Left lobe of liver (tissue), 2 donors: Measurements from ENCODE around the gene HIGD1C. TPM values are rescaled to one million over a fixed set of nuclear protein-coding genes. Genes with fewer than 3 reads are reported as not detected.
"Not testable (repeated sequence)": the region's sequence is repeated elsewhere in the genome, so short reads cannot be mapped to it uniquely, and the experiment has no call there.

Source experiments
- ATAC-seq: fragments of 200-7000 bp; cut with Tn5 transposase; one replicate; pipeline ENCODE4 v1.9.1; 2020; ENCODE audit warnings: mild to moderate bottlenecking, moderate library complexity
- DNase-seq: peaks from one replicate; pipeline ENCODE4 v3.0.0-alpha.2; 2020; ENCODE audit warnings: low spot score
- total RNA-seq: library from RNA; stranded (reverse); gene quantifications from one replicate; pipeline ENCODE4 v1.2.1, GENCODE V29; 2021
- donor health status: DM: no; HTN: no; CAD: no; lungs with moderate emphysema.
- donor health status: DM: no; HTN: yes; CAD: no.

Gene HIGD1C
- total RNA-seq, 1 donor from 2014 or later = not detected

DNA sequence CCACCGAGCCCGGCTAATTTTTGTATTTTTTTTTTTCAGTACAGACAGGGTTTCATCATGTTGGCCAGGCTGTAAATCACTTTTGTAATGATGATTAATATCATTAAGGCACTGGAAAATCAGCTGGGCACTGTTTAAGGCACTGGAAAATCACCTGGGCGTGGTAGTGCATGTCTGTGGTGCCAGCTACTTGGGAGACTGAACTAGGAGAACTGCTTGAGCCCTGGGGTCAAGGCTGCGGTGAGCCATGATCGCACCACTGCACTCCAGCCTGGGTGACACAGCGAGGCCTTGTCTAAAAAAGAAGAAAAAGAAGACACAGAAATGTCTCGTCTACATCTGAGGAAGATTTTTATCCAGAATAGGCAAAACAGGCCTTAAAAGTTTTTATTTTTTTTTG, 61.1 kb downstream of the HIGD1C start:
- no peak for ATAC-seq
- DNase-seq = no peak

DNA sequence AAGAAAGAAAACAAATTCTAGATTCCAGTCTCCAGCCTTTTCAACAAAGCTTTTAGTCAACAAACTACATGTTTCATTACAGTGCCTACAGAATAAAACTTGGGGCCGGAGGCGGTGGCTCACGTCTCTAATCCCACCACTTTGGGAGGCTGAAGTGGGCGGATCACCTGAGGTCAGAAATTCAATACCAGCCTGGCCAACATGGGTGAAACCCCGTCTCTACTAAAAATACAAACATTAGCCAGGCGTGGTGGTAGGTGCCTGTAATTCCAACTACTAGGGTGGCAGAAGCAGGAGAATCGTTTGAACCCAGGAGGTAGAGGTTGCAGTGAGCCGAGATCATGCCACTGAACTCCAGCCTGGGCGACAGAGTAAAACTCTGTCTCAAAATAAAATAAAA, 62.1 kb downstream of the HIGD1C start:
- DNase-seq, ATAC-seq: not testable (repeated sequence)

DNA sequence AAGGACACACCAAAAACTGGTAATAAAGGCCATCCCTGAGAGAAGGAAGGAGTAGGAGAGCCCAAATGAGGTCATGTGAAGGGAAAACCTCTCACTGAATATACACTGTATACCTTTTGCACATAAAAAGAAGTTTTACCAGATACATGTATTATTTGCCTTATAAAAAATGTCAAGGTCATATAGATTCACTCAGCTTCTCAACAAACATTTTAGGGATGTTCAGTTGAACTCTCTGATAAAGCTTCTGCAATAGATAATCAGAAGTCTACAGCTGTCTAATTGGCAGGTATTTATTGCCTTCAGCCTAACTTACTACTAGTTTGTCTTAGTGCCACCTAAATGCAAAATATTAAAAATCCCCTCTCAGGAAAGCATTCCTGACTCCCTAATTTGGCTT, 65.1 kb downstream of the HIGD1C start:
- no peak for DNase-seq
- no peak for ATAC-seq

DNA sequence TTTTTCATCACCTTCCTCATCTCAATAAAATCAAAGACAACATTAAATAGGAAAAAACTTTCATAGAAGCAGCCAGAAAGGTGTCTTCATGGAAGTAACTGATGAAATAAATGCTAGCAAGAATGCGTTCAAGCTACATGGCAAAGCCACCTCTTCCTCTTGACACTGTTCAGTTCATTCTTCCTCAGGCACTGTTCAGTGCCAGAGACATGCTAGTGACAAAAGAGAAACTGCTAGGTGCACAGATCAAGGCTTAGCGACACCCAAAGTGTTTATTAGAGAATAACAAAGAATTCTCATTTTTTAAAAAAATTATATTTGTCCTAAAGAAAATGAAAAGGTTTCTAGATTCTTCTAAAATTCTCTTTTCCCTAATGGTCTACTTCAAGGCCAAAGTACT, 66.6 kb downstream of the HIGD1C start:
- DNase-seq = no peak
- no peak for ATAC-seq

DNA sequence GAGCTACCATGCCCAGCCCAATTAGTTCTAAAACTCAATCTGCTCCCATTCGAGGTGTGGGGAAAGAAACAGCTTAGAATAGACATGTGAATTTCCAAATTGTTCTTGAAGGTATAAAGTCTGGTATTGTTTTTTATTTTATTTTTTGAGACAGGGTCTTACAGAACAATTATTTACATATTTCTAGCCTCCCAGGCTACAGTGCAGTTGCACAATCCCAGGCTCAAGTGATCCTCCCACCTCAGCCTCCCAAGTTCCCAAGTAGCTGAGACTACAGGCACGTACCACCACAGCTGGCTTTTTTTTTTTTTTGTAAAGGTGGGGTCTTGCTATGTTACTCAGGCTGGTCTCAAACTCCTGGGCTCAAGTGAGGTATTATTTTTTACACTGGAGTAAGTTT, 67.6 kb downstream of the HIGD1C start:
- DNase-seq (no peak), ATAC-seq (no peak)

Other genes with a start within 250 kb of the HIGD1C start
- 13.6 TPM for gene ATF1, start 188.4 kb upstream of the HIGD1C start, total RNA-seq
- gene TMPRSS12, start 109.6 kb upstream of the HIGD1C start, total RNA-seq = not detected
- gene SLC11A2, start 73.8 kb downstream of the HIGD1C start, total RNA-seq = 31.2 TPM
- 36.6 TPM for gene LETMD1, start 95.8 kb downstream of the HIGD1C start, total RNA-seq
- gene CSRNP2, start 131.1 kb downstream of the HIGD1C start, total RNA-seq = 5.7 TPM
- 7.7 TPM for gene TFCP2, start 220.6 kb downstream of the HIGD1C start, total RNA-seq